GM12865 (cell line): ENCODE data around the gene TBPL2.
"Not testable (repeated sequence)": the region's sequence is repeated elsewhere in the genome, so short reads cannot be mapped to it uniquely, and the experiment has no call there.

Experiments used
- DNase-seq: peaks from one replicate; pipeline ENCODE4 v3.0.0; 2010; ENCODE audit warnings: low read depth
- H3K4me3 ChIP-seq: 2 replicates; pipeline ENCODE4 v1.5.1; 2011; ENCODE audit warnings: mild to moderate bottlenecking, low read depth, low read length, control low read depth
- CTCF ChIP-seq: IDR thresholded peaks from 2 replicates; pipeline ENCODE4 v1.5.1; 2011; ENCODE audit warnings: low read length, control low read depth, low read depth, inconsistent platforms; ENCODE audit not compliant: insufficient read depth; ENCODE audit errors: missing control alignments

The TBPL2 gene

GRCh38 chr14:55470025-55470424 lies 29.6 kb upstream of the TBPL2 start:
- DNase-seq: no peak
- TF ChIP-seq CTCF: no peak
- H3K4me3 ChIP-seq: no peak overlapping the region

- DNase-seq: no peak
- no peak overlapping the region for H3K4me3 ChIP-seq
- no peak for TF ChIP-seq CTCF
These were observed 26.9 kb upstream of the TBPL2 start for GRCh38 chr14:55467307-55467706.

- DNase-seq: peak; percentile 68
- no peak for TF ChIP-seq CTCF
- H3K4me3 ChIP-seq: no peak overlapping the region
These were observed 18.5 kb upstream of the TBPL2 start for GRCh38 chr14:55458800-55459515.

GRCh38 chr14:55457496-55457895 lies 17.1 kb upstream of the TBPL2 start:
- H3K4me3 ChIP-seq: no peak overlapping the region
- no peak for DNase-seq
- no peak for TF ChIP-seq CTCF

GRCh38 chr14:55456411-55456810 lies 16.0 kb upstream of the TBPL2 start:
- H3K4me3 ChIP-seq, DNase-seq: not testable (repeated sequence)

- DNase-seq: peak; percentile 49
- no peak overlapping the region for H3K4me3 ChIP-seq
- TF ChIP-seq CTCF: no peak
These were observed 14.0 kb upstream of the TBPL2 start for GRCh38 chr14:55454264-55455002.

- no peak for DNase-seq
- H3K4me3 ChIP-seq: no peak overlapping the region
- TF ChIP-seq CTCF: no peak
These were observed 11.5 kb upstream of the TBPL2 start for GRCh38 chr14:55451950-55452349.
